Stimulated activated CD8-positive, alpha-beta memory T cell treated with anti-CD3 and anti-CD28 coated beads, Interleukin-7, amount 100 ng/mL, for 1 hour (primary cell): ENCODE data around the gene RXRA.
"Not testable (repeated sequence)": the region's sequence is repeated elsewhere in the genome, so short reads cannot be mapped to it uniquely, and the experiment has no call there.

Source experiments
- DNase-seq, 2 donors: peaks; one replicate each; pipeline ENCODE4 v3.0.0-alpha.2; 2020; ENCODE audit warnings: low read depth in 2 of 2

The RXRA gene

GRCh38 chr9:134307674-134308638 lies 18.3 kb upstream of the RXRA start:
- no peak for DNase-seq

- DNase-seq = not testable (repeated sequence)
Measured at GRCh38 chr9:134308639-134309220, 17.5 kb upstream of the RXRA start.

- no peak for DNase-seq
Measured at GRCh38 chr9:134313470-134313869, 12.8 kb upstream of the RXRA start.

- DNase-seq = no peak
Measured at GRCh38 chr9:134314039-134314949, 12.0 kb upstream of the RXRA start.

GRCh38 chr9:134314950-134315715 lies 11.1 kb upstream of the RXRA start:
- no peak for DNase-seq

GRCh38 chr9:134315716-134316448 lies 10.4 kb upstream of the RXRA start:
- DNase-seq = no peak

- DNase-seq = no peak
Measured at GRCh38 chr9:134316449-134317160, 9.7 kb upstream of the RXRA start.

- no peak for DNase-seq
Measured at GRCh38 chr9:134317400-134317789, 8.9 kb upstream of the RXRA start.

GRCh38 chr9:134317790-134318414 lies 8.4 kb upstream of the RXRA start:
- no peak for DNase-seq

GRCh38 chr9:134318481-134318891 lies 7.8 kb upstream of the RXRA start:
- no peak for DNase-seq

GRCh38 chr9:134318941-134319305 lies 7.3 kb upstream of the RXRA start:
- DNase-seq = no peak

- no peak for DNase-seq
Measured at GRCh38 chr9:134319306-134320125, 6.7 kb upstream of the RXRA start.

GRCh38 chr9:134320126-134320867 lies 6.0 kb upstream of the RXRA start:
- no peak for DNase-seq

- no peak for DNase-seq
Measured at GRCh38 chr9:134320868-134321471, 5.3 kb upstream of the RXRA start.

GRCh38 chr9:134321531-134321930 lies 4.7 kb upstream of the RXRA start:
- no peak for DNase-seq

- DNase-seq = no peak
Measured at GRCh38 chr9:134321946-134322741, 4.1 kb upstream of the RXRA start.

GRCh38 chr9:134322781-134323241 lies 3.4 kb upstream of the RXRA start:
- no peak for DNase-seq
